Breast epithelium (tissue), 3 donors: ENCODE results near the gene GATB.

Source experiments
- POLR2A ChIP-seq: fragments of 450-650 bp; IDR thresholded peaks from one replicate; pipeline ENCODE4 v1.6.1; 2016; ENCODE audit warnings: antibody characterized with exemption, mild to moderate bottlenecking, moderate library complexity
- POLR2AphosphoS5 ChIP-seq, 3 donors: sonication (generic); formaldehyde crosslinking; IDR thresholded peaks; one replicate each; pipeline ENCODE4 v1.6.1; 2017; ENCODE audit warnings: antibody characterized with exemption in 3 of 3
- TF ChIP-seq, protein P1 (sequence below), 3 donors: fragments of 450-650 bp; IDR thresholded peaks; one replicate each; pipeline ENCODE4 v1.5.1; 2016 to 2017; ENCODE audit warnings: antibody characterized with exemption in 3 of 3, mild to moderate bottlenecking in 3 of 3, moderate library complexity in 3 of 3

DNA sequence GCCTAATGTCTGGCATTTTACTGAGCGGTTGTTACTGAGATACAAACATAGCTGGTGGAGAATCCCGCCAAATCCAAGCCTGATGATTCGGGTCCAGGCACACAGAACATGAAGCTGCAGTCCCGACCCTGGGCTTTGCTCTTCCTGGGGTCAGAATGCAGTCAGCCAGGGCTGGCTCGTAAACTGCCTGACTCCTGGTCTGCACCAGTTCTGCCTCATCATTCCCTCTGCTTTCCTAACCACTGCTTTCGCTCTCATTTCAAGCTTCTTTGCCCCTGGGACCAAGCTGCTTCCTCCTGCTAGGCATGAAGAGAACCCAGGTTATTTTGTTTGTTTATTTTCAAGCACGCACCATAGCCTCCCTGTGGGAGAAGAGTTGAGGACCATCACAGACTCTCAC is 39.3 kb downstream of the GATB start:
- TF ChIP-seq, protein P1, sequence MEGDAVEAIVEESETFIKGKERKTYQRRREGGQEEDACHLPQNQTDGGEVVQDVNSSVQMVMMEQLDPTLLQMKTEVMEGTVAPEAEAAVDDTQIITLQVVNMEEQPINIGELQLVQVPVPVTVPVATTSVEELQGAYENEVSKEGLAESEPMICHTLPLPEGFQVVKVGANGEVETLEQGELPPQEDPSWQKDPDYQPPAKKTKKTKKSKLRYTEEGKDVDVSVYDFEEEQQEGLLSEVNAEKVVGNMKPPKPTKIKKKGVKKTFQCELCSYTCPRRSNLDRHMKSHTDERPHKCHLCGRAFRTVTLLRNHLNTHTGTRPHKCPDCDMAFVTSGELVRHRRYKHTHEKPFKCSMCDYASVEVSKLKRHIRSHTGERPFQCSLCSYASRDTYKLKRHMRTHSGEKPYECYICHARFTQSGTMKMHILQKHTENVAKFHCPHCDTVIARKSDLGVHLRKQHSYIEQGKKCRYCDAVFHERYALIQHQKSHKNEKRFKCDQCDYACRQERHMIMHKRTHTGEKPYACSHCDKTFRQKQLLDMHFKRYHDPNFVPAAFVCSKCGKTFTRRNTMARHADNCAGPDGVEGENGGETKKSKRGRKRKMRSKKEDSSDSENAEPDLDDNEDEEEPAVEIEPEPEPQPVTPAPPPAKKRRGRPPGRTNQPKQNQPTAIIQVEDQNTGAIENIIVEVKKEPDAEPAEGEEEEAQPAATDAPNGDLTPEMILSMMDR (IDR thresholded peaks at IDR 0.05) = no peak
- TF ChIP-seq POLR2A = no peak
- no peak for TF ChIP-seq POLR2AphosphoS5 (IDR thresholded peaks at IDR 0.05)
